DOHH2 (cell line): ENCODE measurements around the gene PPM1H.

Source experiments
- CTCF ChIP-seq: fragments of 200-600 bp; sonication (generic); IDR thresholded peaks from one replicate; pipeline ENCODE4 v1.5.1; 2014; ENCODE audit warnings: antibody characterized with exemption, mild to moderate bottlenecking, low read depth, low read length; ENCODE audit not compliant: poor library complexity, severe bottlenecking
- EZH2phosphoT487 ChIP-seq: fragments of 200-600 bp; sonication (generic); IDR thresholded peaks from 2 replicates; pipeline ENCODE4 v1.6.1; 2017; ENCODE audit warnings: borderline replicate concordance, mild to moderate bottlenecking, antibody characterized with exemption, low read length, moderate library complexity, mixed read lengths

GRCh38 chr12:62930546-62931425, 4.2 kb downstream of the PPM1H start:
- TF ChIP-seq CTCF: no peak
- TF ChIP-seq EZH2phosphoT487: no peak
